Esophagus squamous epithelium (tissue), 4 donors: ENCODE measurements around the gene SHQ1.

Source experiments
- CTCF ChIP-seq, 6 experiments: fragments of 450-650 bp in 4 of 6; fragments of 200-600 bp in 2 of 6; sonication (generic) in 2 of 6; IDR thresholded peaks; one replicate each; pipeline ENCODE4 v1.5.1; 2016 to 2019; ENCODE audit warnings: antibody characterized with exemption in 6 of 6, mild to moderate bottlenecking in 4 of 6, moderate library complexity in 4 of 6
- POLR2A ChIP-seq, 4 donors: fragments of 450-650 bp; IDR thresholded peaks; one replicate each; pipeline ENCODE4 v1.6.1; 2017; ENCODE audit warnings: antibody characterized with exemption in 4 of 4, mild to moderate bottlenecking in 4 of 4, moderate library complexity in 3 of 4

DNA sequence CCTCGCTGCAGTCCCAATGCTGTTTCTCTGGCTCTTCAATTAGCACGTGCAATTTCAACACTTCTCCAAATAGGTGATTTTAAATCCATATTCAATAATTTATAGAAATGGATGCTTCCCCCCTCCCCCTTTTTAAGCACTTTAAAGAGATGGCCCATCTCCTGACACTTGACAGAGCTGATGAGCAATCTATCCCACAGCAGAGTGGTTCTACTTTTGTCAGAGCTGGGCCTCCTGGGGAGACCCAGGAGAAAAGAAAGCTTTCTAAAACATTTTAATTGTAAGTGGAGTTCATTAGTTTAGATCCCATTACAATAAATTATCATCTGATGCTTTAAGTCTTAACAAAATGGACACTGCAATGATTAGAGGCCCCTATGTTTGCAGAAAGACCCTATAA, 127.7 kb downstream of the SHQ1 start:
- TF ChIP-seq CTCF (IDR thresholded peaks at IDR 0.05) (no peak), POLR2A (IDR thresholded peaks at IDR 0.05) (no peak)
